ENCODE data around the gene DENND2D. TPM values are rescaled to one million over a fixed set of nuclear protein-coding genes. Genes with fewer than 3 reads are reported as not detected.

Gene DENND2D
- total RNA-seq, 8 experiments from 2014 or later: 0.36 to 23.4 (median 1.4) TPM

GRCh38 chr1:111147948-111148347 is 52.5 kb downstream of the DENND2D start:
- WGBS, 10 experiments: 22 to 100% (median 88%) methylated on average over 1 to 3 of the region's 3 CpGs
- Histone ChIP-seq H3K4me1 (replicated peaks in 1 of 2) (peaks cover 0 to 3% of the 10 kb centered on the region in 2 donors), H3K4me3 (no peak overlapping the region), H3K27ac (no peak overlapping the region)
- in situ Hi-C loops (cut with MboI; ENCODE audit: low pct_unique_long_range_greater_than_20kb in 2 of 9, low sequenced_read_pairs in 9 of 9, unreplicated experiment in 9 of 9): no loop called here
- ATAC-seq (replicated peaks in 6 of 8): no peak

GRCh38 chr1:111145963-111146768 is 54.3 kb downstream of the DENND2D start:
- in situ Hi-C loops (cut with MboI; ENCODE audit: low pct_unique_long_range_greater_than_20kb in 2 of 9, low sequenced_read_pairs in 9 of 9, unreplicated experiment in 9 of 9): no loop called here
- H3K4me1 ChIP-seq (replicated peaks in 1 of 2): peaks cover under 1 to 4% of the 10 kb centered on the region in 2 donors
- no peak overlapping the region for H3K4me3 ChIP-seq
- no peak overlapping the region for H3K27ac ChIP-seq
- ATAC-seq (replicated peaks in 6 of 8): no peak

- Histone ChIP-seq H3K4me1 (replicated peaks in 1 of 2) (peaks cover 0 to 7% of the 10 kb centered on the region in 2 donors), H3K27ac (no peak overlapping the region), H3K4me3 (no peak overlapping the region)
- in situ Hi-C loops (cut with MboI; ENCODE audit: low pct_unique_long_range_greater_than_20kb in 2 of 9, low sequenced_read_pairs in 9 of 9, unreplicated experiment in 9 of 9): no loop called here
- no peak for ATAC-seq (replicated peaks in 6 of 8)
- 86 to 100% (median 100%) methylated on average over 1 to 2 of the region's 2 CpGs; no CpG with 5 or more reads in 2 of the 10 experiments for WGBS, 10 experiments
These were observed 54.9 kb downstream of the DENND2D start for GRCh38 chr1:111145542-111145941.

- no peak overlapping the region for H3K4me3 ChIP-seq
- peak in 1 of 8 experiments; percentile 4 for ATAC-seq (replicated peaks in 6 of 8)
- 43 to 100% (median 73%) methylated on average over 1 to 5 of the region's 5 CpGs for WGBS, 10 experiments
- in situ Hi-C loops (cut with MboI; ENCODE audit: low pct_unique_long_range_greater_than_20kb in 2 of 9, low sequenced_read_pairs in 9 of 9, unreplicated experiment in 9 of 9): no loop called here
- H3K4me1 ChIP-seq (replicated peaks in 1 of 2): peaks cover 6 to 15% of the 10 kb centered on the region in 2 donors
- no peak overlapping the region for H3K27ac ChIP-seq
These were observed 58.0 kb downstream of the DENND2D start for GRCh38 chr1:111142356-111142975.

- H3K27ac ChIP-seq: no peak overlapping the region
- H3K4me1 ChIP-seq (replicated peaks in 1 of 2): peaks cover 6 to 15% of the 10 kb centered on the region in 2 donors
- peak overlapping the region; percentile 56 to 91 (median 80) for H3K4me3 ChIP-seq
- WGBS, 10 experiments: 21 to 90% (median 48%) methylated on average over 2 to 5 of the region's 5 CpGs
- in situ Hi-C loops (cut with MboI; ENCODE audit: low pct_unique_long_range_greater_than_20kb in 2 of 9, low sequenced_read_pairs in 9 of 9, unreplicated experiment in 9 of 9): no loop called here
- no peak for ATAC-seq (replicated peaks in 6 of 8)
These were observed 58.9 kb downstream of the DENND2D start for GRCh38 chr1:111141245-111142220.

- 0 to 10% (median 0%) methylated on average over 1 to 7 of the region's 9 CpGs; no CpG with 5 or more reads in 2 of the 10 experiments for WGBS, 10 experiments
- H3K27ac ChIP-seq: peak overlapping the region; percentile 87 to 89
- H3K4me1 ChIP-seq (replicated peaks in 1 of 2): peaks cover 6 to 15% of the 10 kb centered on the region in 2 donors
- H3K4me3 ChIP-seq: peak overlapping the region; percentile 56 to 91 (median 80)
- ATAC-seq (replicated peaks in 6 of 8): peak in 5 of 8 experiments; percentile 53 to 68 (median 67)
- in situ Hi-C loops (cut with MboI; ENCODE audit: low pct_unique_long_range_greater_than_20kb in 2 of 9, low sequenced_read_pairs in 9 of 9, unreplicated experiment in 9 of 9): no loop called here
These were observed 59.8 kb downstream of the DENND2D start for GRCh38 chr1:111140680-111140967.

GRCh38 chr1:111139956-111140679 is 60.3 kb downstream of the DENND2D start, which contains the start of the genes CEPT1 and DRAM2:
TSS of gene CEPT1 (plus strand) at chr1:111140223. CDS start at chr1:111147715, 7,492 bp downstream.
TSS of gene DRAM2 (minus strand) at chr1:111140093. CDS start at chr1:111131554, 8,539 bp downstream.
- 1% methylated on average over 24 to 32 of the region's 68 CpGs; no CpG with 5 or more reads in 8 of the 10 experiments for WGBS, 10 experiments
- peaks cover 6 to 15% of the 10 kb centered on the region in 2 donors for H3K4me1 ChIP-seq (replicated peaks in 1 of 2)
- peak within 1 kb of the TSS; percentile 87 to 89 for H3K27ac ChIP-seq
- ATAC-seq (replicated peaks in 6 of 8): peak; percentile 74 to 90 (median 85)
- H3K4me3 ChIP-seq: peak within 1 kb of the TSS; percentile 56 to 91 (median 80)
- in situ Hi-C loops (cut with MboI; ENCODE audit: low pct_unique_long_range_greater_than_20kb in 2 of 9, low sequenced_read_pairs in 9 of 9, unreplicated experiment in 9 of 9): no loop called here

- in situ Hi-C loops (cut with MboI; ENCODE audit: low pct_unique_long_range_greater_than_20kb in 2 of 9, low sequenced_read_pairs in 9 of 9, unreplicated experiment in 9 of 9): no loop called here
- peak overlapping the region; percentile 87 to 89 for H3K27ac ChIP-seq
- H3K4me3 ChIP-seq: peak overlapping the region; percentile 56 to 91 (median 80)
- H3K4me1 ChIP-seq (replicated peaks in 1 of 2): peaks cover 6 to 15% of the 10 kb centered on the region in 2 donors
- ATAC-seq (replicated peaks in 6 of 8): peak; percentile 6 to 71 (median 50)
- 0 to 5% (median 1%) methylated on average over 5 to 22 of the region's 33 CpGs; no CpG with 5 or more reads in 2 of the 10 experiments for WGBS, 10 experiments
These were observed 61.0 kb downstream of the DENND2D start for GRCh38 chr1:111139324-111139955.

Other genes with a start within 250 kb of the DENND2D start
- 10 to 100 TPM; 11.8 to 51.8 (median 37.8) TPM for gene LRIF1, start 236.7 kb downstream of the DENND2D start, total RNA-seq
- 10 to 100 TPM; 26.8 to 50.3 (median 42.4) TPM for gene DRAM2, start 60.6 kb downstream of the DENND2D start, total RNA-seq
- 10 to 100 TPM; 18.7 to 48.5 (median 28.6) TPM for gene CEPT1, start 60.4 kb downstream of the DENND2D start, total RNA-seq
- 1 to 10 TPM in 3 of 8 experiments, under 1 TPM in 3, not detected in 2; 0.08 to 3.1 (median 0.88) TPM for gene CHI3L2, start 27.1 kb upstream of the DENND2D start, total RNA-seq
- under 1 TPM in 4 of 8 experiments, not detected in 4; 0.09 to 0.47 (median 0.16) TPM for gene CHIA, start 90.2 kb upstream of the DENND2D start, total RNA-seq
- 1 to 10 TPM; 1.3 to 4.7 (median 3.1) TPM for gene OVGP1, start 227.1 kb upstream of the DENND2D start, total RNA-seq
- 10 to 100 TPM; 17.4 to 50.8 (median 30.5) TPM for gene WDR77, start 248.6 kb upstream of the DENND2D start, total RNA-seq
- gene ATP5PB, start 248.8 kb upstream of the DENND2D start, total RNA-seq: 100 to 1,000 TPM; 219 to 363 (median 246) TPM

All from motor neuron (in vitro differentiated cells).